AG08395 (cell line): Measurements from ENCODE around the gene THRSP.
"Not testable (repeated sequence)": the region's sequence is repeated elsewhere in the genome, so short reads cannot be mapped to it uniquely, and the experiment has no call there.

Source experiments
- DNase-seq: peaks from one replicate; pipeline ENCODE4 v3.0.0; 2012; ENCODE audit warnings: mixed read lengths, low spot score

THRSP gene, protein sequence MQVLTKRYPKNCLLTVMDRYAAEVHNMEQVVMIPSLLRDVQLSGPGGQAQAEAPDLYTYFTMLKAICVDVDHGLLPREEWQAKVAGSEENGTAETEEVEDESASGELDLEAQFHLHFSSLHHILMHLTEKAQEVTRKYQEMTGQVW

DNA sequence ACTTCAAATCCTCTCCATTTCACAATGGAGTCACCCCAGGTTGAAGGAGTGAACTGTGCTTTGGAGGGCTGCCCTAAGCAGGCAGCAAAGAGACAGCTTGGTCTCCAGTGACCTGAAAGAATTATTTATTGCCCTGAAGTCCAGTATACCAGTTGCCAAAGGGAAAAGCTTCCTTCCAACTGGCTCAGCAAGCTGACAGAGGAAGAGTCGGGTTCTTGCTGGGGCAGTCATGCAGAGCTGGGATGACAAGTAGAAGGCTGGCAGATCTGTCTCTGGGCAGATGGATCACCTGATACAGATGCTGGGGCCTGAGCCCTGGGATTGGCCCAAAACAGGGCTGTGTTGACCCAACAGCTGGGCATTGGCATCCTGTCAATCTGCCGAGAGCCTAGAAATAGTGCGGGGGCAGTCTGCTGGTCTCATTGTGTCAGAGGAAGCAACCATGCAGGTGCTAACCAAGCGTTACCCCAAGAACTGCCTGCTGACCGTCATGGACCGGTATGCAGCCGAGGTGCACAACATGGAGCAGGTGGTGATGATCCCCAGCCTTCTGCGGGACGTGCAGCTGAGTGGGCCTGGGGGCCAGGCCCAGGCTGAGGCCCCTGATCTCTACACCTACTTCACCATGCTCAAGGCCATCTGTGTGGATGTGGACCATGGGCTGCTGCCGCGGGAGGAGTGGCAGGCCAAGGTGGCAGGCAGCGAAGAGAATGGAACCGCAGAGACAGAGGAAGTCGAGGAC, at the start of gene THRSP:
TSS of gene THRSP (plus strand) at position 422 of the 742 bp plus-strand sequence. CDS start at position 443, 21 bp downstream.
- DNase-seq = no peak

DNA sequence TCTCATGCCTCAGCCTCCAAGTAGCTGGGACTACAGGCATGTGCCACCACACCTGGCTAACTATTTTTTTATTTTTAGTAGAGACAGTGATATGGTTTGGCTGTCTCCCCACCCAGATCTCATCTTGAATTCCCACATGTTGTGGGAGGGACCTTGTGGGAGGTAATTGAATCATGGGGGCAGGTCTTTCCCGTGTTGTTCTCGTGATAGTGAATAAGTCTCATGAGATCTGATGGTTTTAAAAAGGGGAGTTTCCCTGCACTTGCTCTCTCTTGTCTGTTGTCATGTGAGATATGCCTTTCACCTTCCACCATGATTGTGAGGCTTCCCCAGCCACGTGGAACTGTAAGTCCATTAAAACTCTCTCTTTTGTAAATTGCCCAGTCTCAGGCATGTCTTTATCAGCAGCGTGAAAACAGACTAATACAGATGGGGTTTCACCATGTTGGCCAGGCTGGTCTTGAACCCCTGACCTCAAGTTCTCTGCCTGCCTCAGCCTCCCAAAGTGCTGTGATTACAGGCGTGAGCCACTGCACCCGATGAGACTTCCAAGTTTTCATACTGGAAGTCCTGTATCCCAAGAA, 48.6 kb upstream of the THRSP start:
- not testable (repeated sequence) for DNase-seq

DNA sequence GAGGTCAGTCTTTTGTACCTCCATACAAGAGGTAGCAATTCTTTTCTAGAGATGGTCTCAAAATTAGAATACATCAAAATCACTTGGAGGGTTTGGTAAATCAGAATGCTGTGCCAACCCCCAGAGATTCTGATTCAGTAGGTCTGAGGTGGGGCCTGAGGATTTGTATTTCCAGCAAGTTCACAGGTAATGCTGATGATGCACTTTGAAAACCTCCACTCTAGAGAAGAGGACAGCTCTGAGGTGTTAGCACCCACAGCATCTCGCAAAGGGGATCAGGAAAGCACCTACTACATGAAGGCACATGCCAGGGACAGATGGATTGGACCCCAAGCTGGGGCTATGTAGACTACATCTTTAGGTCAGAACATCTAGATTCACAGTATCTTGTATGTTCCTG, 47.8 kb upstream of the THRSP start:
- DNase-seq = no peak

DNA sequence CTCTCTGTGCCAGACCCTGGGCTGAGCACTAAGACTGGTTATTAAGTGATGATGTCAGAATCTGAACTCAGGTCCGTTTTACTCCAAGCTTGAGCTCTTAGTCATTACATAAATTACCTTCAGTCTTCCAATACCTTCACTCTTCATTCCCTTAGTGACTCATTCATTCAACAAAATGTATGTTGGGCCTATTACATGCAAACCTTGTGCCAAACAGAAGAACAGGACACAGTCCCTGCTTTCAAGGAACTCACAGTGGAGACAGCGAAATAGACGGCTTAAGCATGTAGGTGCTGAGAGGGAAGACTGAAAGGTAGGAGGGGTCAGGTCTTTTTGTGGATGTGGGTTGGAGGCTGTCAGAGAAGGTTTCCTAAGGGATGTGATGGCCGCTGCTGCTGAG, 43.9 kb upstream of the THRSP start:
- no peak for DNase-seq

DNA sequence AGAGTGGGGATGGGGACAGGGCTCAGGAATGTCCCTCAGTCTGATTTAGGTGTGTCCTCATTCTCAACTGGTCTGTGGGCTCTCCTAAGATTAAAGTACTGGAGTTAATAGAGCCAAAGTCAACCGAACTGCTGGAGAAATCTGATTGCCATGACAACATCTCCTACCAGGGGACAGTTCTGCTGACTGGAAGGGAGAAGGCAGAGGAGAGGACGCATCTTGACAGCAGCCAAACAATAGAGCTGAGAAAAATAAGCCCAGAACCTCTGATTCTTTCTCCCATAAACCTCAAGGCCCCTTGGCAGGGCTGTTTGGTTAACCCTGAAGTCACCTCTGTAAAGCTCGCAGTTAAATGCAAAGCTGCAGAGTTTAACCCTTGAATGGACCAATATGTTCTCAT, 43.4 kb upstream of the THRSP start:
- no peak for DNase-seq

DNA sequence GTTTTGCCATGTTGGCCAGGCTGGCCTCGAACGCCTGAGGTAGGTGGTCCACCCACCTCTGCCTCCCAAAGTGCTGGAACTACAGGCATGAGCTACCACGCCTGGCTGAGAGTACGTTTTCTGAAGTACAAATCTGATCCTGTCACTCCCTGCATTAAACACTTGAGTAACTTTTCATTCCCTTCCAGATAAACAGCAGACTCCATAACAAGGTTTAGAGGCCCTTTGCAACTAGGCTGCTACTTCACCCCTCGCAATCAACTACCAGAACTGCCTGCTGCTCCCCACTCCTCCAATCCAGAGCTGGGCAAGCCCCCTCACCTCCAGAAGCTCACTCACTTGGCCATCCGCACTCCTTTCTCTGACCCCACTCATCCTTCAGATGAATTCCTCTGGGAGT, 42.0 kb upstream of the THRSP start:
- no peak for DNase-seq

DNA sequence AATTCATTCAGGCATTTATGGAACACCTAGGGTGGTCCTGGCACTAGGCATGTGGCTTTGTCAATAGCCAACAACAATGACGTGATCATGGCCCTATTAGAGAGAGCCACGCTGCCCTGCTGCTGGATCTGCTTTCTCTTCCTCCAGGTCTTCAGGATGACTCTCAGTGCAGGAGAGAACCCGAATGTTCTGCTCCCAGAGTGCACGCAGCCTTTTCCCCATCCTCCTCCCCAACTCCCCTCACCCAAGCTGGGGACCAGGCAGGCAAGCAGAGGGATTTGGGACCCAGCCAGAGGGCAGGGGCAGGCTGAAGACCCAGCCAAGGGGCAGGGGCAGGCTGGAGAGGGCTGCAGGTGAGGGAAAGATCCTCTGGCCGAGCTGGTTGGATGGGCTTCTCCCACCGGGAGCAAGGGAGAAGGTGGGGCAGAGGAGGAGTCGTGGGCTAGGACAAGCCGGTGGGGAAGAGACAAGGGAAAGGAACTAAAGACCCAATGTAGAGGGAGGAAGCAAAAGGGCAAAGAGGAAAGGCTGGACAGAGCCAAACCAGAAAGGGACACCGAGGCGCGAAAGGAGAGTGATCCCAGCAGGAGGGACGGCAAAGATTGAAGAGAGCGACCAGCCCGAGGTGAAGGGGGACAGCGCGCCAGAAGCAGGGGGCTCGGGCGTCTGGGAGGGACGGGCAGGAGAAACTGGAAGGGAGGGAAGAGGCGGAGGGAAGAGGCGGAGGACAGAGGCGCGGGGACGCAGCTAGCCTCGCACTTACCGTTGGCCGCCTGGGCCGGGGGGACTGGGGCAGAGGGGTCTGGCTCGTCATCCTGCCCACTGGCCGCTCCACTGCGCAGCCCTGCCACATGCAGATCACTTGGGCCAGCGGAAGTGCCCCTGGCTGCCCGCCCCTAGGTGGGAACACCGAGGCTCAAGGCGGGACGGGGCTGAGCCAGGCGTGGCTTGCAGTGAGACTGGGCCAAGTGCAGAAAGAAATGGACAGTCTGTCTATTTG, 41.0 kb upstream of the THRSP start, which contains the start of gene KCTD14:
TSS of gene KCTD14 (minus strand) at position 880 of the 1,000 bp plus-strand sequence. CDS start at position 853, 27 bp downstream.
- peak; percentile 29 for DNase-seq

DNA sequence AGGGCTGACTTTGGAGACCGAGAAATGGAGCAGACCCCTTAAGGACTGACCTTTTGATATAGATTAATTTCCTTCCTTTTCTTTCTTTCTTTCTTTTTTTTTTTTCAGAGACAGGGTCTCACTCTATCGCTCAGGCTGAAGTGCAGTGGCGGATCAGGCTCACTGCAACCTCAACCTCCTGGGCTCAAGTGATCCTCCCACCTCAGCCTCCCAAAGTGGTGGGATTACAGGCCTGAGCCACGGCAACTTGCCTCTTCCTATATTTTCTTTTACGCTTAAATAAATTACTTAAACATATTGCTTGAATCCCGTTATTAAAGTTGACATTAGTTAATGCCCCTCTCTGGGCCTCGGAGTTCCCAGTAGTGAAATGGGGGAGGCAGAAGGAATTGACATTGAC, 40.2 kb upstream of the THRSP start:
- DNase-seq = no peak

DNA sequence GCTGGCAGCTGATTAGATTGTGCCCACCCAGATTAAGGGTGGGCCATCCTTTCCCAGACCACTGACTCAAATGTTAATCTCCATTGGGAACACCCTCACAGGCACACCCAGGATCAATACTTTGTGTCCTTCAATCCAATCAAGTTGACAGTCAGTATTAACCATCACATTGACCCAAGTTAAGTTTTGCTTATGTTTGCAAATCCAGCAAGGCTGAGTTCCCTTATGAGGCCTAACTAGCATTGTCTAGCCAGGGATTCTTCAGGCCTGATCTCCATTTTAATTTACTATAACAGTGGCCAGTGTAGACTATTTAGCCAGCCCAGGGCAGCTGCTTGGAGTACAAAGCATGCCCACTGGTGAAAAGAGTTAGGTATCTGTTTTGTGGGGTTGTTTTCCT, 38.3 kb upstream of the THRSP start:
- DNase-seq = no peak

DNA sequence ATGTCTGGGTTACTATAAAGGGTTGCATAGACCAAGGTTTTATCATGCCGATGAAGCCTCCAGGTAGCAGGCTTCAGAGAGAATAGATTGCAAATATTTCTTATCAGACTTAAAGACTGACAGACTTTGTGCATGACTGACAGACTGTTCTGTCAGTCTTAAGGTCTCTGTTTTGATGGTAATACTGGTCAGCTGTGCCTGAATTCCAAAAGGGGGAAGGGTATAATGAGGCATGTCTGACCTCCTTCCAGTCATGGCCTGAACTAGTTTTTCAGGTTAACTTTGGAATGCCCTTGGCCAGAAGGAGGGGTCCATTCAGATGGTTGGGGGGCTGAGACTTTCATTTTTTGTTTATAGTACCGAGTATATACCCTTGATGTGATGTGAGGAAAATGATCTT, 35.9 kb upstream of the THRSP start:
- no peak for DNase-seq

DNA sequence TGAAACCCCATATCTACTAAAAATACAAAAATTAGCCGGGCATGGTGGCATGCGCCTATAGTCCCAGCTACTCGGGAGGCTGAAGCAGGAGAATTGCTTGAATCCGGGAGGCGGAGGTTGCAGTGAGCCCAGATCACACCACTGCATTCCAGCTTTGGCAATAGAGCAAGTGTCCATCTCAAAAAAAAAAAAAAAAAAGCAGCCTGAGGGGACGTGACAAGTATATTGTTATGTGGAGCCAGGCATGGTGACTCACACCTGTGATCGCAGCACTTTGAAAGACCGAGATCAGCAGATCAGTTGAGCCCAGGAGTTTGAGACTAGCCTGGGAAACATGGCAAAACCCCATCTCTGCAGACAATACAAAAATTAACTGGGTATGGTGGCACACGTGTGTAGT, 35.2 kb upstream of the THRSP start:
- not testable (repeated sequence) for DNase-seq

DNA sequence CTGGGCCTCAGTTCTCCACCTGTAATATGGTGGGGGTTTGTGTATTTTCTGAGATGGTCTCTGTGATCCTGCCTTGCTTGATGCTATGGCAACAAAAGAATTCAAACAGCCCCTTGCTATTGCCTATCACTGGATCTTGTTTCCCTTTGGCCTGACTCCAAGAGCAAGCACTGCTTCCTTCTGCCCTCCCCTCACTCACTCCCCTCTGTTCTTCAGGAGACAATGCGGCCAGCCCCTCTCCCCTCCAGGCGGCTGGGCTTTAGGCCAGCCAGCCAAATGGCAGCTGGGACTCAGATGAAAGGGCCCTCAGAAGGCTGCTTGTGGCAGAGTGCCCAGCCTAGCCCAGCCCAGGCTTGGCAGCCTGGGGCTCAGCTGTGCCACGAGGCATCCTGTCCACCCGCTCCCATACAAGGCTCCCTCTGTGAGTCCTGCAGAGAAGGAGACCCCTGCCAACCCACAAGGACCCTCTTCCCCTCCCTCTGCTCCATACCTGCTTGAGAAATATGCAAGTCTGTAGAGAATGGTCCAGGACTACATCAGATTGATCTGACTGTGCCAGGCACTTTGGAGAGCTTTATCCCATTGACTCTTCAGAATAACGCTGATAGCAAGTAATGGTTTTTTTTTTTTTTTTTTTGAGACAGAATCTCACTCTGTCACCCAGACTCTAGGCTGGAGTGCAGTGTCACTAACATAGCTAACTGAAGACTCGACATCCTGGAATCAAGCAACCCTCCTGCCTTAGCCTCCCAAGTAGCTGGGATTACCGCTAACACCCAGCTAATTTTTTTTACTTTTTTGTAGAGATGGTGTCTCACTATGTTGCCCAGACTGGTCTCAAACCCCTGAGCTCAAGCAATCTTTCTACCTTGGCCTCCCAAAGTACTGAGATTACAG, 33.0 kb upstream of the THRSP start:
- peak; percentile 54 for DNase-seq

DNA sequence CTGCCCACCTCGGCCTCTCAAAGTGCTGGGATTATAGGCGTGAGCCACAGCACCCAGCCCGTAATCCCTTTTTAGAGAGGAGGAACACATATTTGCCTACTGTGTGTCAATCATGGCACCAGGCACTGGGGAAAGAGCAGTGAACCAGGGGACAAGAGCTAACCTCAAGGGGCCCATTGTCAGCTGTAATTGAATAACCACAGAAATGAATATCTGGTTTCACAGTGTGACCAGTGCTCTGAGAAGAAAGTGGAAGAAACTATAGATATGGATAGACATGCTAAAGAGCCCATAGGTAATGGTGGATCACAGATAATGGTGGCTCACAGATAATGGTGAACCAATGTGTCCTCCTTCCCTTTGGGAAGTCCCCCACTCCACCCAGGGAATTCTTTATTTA, 32.0 kb upstream of the THRSP start:
- DNase-seq = no peak

DNA sequence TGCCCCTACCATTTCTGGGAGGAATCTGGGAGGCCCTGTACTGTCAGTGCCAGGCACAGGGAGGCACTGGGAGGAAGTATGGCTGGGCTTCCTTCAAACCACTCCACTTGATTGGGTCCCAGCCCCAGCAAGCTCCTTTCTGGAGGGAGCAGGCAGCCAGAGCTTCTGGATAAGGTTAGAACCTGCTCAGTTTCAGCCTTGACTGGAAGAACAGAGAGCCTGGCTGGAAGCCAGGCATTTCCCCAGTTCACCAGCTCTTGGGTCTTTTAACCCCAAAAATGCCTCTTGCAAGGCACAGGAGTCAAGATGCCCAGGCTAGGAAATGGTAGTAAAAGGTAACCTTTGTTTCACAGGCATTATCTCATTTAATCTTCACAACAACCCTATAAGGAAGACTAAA, 31.6 kb upstream of the THRSP start:
- DNase-seq = no peak

DNA sequence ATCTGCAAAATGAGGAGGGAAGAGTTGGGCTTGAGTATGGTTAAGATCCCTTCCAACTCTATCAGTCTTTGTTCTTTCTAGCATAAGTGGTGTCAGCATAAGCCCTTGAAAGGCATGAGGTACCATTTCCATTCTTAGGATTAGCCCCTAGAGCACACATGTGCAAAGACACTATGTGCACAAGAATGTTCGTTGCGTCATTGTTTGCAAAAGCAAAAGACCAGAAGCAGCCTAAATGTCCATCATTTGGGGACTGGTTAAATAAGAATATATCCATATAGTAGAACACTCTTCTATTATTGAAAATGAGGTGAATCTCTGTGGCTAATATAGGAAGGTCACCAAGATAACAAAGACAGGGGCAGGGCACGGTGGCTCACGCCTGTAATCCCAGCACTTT, 30.6 kb upstream of the THRSP start:
- no peak for DNase-seq

DNA sequence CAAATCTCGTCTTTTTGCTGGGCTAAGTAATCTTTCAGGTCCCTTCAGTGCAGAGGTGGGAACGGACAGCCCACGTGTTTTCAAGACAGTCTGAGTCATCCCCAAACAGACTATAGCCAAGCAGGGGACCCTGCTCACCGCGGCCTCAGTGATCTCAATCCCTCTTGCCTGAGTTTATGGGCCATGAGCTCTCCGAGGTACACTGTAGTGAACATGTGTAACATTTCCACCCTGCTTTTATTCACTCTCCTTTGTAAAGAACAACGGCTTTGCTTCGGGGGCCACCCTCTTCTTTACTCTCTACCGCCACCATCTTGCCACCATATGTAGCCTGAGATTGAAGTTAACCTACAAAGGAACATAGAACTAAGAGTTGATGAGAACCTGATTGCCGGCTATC, 29.0 kb upstream of the THRSP start:
- DNase-seq = no peak

DNA sequence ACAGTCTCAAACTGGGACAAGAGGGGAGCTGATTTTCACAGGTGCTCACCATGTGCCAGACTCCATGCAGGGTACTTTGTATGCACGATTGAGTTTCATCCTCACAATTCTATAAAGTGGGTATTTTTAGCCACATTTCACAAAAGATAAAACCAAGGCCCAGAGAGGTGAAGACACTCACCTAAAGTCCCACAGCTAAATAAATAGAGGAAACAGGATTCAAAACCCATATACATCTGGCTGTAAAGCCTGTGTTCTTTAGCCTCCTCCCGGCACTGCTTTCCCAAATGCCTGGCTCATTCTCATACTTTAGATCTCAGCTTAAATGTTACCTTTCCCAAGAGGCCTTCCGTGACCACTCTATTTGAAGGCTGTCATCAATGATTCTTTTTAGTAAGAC, 27.3 kb upstream of the THRSP start:
- DNase-seq = no peak

DNA sequence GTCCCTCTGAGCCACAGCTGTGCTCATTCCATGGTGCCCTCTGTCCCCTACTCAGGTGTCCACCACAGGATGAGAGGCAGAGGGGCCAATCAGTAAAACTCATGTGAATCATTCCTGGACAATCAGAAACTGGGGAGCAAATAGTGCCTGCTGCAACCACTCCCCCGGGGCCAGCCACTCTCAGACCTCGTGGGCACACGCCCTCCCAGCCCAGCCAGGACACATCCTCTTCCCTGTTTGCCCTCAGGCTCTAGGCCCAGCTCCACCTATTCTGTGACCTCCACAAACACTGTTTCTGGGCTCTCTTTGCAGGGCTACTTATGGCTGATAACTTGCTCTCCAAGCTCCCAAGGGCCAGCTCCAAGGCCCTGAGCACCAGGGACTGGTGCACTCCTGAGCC, 26.6 kb upstream of the THRSP start:
- DNase-seq = no peak

DNA sequence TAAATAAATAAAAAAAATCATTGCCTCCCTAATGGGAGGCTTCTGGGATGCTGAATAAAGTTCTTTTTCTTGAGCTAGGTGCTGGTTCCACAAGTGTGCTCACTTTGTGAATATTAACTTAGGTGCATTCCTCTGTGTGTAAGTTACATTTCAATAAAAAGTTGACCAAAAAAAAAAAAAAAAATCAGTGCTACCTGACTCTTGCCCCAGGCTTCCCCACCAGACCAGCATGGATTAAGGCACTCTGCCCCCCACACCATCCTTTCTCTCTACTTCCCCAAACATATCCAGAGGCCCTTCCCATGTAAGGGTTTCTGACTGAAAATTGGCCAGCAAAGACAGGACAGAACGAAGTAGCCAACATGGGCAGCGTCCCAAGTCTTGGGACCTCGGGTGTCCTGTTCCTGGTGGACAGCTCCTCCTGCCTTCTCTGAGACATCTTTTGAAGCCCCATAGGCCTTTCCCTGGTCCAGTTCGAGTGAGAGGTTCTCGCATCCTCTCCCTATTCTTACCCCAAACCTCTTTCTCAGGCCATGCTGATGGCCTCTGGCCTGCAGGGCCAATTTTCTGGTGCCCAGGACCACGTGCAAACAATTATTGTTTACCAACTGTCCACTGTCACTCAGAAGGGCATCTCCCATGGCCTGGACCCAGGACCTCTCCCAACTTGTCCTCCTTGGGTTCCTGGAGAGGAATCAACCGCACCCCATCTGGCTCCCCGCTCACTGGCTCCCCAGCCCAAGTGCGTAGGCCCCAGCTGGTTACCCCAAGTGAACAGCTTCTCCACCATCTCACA, 25.6 kb upstream of the THRSP start:
- DNase-seq = no peak

DNA sequence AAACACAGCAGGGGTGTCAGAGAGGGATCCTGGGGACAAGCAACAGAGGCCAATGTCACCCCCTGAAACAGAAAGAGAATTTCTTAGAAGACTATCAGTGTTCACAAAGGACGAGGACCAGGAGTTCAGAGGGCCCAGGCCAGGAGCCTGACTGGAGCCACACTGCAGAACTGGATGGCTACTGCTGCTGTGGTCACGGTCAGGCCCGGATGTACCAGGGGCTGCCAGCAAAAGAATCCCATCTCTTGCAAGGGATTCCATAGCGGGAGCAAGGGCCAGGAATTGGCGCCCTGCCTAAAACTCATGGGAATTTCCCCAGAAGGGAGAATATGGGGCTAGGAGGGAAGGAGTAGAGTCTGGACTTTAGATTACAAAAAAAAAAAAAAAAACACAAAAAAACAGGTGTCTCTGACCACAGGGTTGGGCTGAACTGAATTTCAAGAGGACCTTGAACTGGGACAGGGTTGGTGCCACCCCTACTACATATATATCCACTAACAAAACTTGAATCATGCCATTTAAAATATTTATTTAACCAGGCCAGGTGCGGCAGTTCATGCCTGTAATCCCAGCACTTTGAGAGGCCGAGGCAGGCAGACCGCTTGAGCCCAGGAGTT, 24.9 kb upstream of the THRSP start:
- DNase-seq = no peak
